Esophagus squamous epithelium (tissue), 4 donors: Measurements from ENCODE around the gene PARD3.

ENCODE experiments used
- POLR2A ChIP-seq, 4 donors: fragments of 450-650 bp; IDR thresholded peaks; one replicate each; pipeline ENCODE4 v1.6.1; 2017; ENCODE audit warnings: antibody characterized with exemption in 4 of 4, mild to moderate bottlenecking in 4 of 4, moderate library complexity in 3 of 4
- TF ChIP-seq, protein P1 (sequence below), 6 experiments: fragments of 450-650 bp in 4 of 6; fragments of 200-600 bp in 2 of 6; sonication (generic) in 2 of 6; IDR thresholded peaks; one replicate each; pipeline ENCODE4 v1.5.1; 2016 to 2019; ENCODE audit warnings: antibody characterized with exemption in 6 of 6, mild to moderate bottlenecking in 4 of 6, moderate library complexity in 4 of 6

- TF ChIP-seq, protein P1, sequence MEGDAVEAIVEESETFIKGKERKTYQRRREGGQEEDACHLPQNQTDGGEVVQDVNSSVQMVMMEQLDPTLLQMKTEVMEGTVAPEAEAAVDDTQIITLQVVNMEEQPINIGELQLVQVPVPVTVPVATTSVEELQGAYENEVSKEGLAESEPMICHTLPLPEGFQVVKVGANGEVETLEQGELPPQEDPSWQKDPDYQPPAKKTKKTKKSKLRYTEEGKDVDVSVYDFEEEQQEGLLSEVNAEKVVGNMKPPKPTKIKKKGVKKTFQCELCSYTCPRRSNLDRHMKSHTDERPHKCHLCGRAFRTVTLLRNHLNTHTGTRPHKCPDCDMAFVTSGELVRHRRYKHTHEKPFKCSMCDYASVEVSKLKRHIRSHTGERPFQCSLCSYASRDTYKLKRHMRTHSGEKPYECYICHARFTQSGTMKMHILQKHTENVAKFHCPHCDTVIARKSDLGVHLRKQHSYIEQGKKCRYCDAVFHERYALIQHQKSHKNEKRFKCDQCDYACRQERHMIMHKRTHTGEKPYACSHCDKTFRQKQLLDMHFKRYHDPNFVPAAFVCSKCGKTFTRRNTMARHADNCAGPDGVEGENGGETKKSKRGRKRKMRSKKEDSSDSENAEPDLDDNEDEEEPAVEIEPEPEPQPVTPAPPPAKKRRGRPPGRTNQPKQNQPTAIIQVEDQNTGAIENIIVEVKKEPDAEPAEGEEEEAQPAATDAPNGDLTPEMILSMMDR (IDR thresholded peaks at IDR 0.05) = no peak
- no peak for TF ChIP-seq POLR2A (IDR thresholded peaks at IDR 0.05)
These were observed 92.7 kb downstream of the PARD3 start for GRCh38 chr10:34722404-34722803.
